ENCODE data around the gene KY. TPM values are rescaled to one million over a fixed set of nuclear protein-coding genes. Genes with fewer than 3 reads are reported as not detected.

The KY gene
- total RNA-seq, 4 donors from 2014 or later = 0.64 to 4.8 (median 3.2) TPM

DNA sequence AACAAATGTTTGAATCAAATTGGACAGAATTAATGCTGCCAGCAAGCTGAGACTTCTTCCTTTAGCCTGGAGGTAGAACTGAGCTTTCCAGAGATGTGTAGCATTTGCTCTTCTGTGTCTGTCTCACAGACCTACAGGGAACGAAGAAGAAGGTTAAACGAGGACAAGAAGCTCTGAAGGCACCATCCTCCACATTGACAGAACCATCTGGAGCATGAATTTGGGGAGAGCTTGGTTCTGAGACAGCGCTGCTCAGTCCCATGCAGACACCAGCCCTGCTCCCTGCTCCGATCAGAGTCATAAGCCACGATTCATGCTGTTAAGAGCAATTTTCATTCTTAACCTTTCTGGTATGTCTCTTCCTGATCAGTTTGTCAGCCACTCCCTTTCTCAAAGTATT, 7.7 kb upstream of the KY start:
- peaks cover 0 to 4% (median 0%) of the 10 kb centered on the region in 3 donors for H3K4me1 ChIP-seq
- H3K9me3 ChIP-seq = no peaks in the 10 kb centered on the region
- H3K36me3 ChIP-seq = no peaks in the 10 kb centered on the region
- no peak overlapping the region for H3K4me3 ChIP-seq
- TF ChIP-seq POLR2AphosphoS5 (IDR thresholded peaks at IDR 0.05) = no peak
- TF ChIP-seq CTCF (IDR thresholded peaks at IDR 0.05) = no peak
- TF ChIP-seq EP300 (IDR thresholded peaks at IDR 0.05) = no peak
- ATAC-seq = no peak
- no peak overlapping the region for H3K27ac ChIP-seq
- 61 to 88% methylated on average over 3 to 5 of the region's 5 CpGs for WGBS, 2 donors (ENCODE audit: low coverage in 1 of 2)
- no peaks in the 10 kb centered on the region for H3K27me3 ChIP-seq

GRCh38 chr3:134656211-134656800, 5.5 kb upstream of the KY start:
- Histone ChIP-seq H3K27ac (no peak overlapping the region), H3K36me3 (no peaks in the 10 kb centered on the region), H3K4me3 (no peak overlapping the region), H3K4me1 (peaks cover 0 to 18% (median 4%) of the 10 kb centered on the region in 3 donors), H3K27me3 (no peaks in the 10 kb centered on the region), H3K9me3 (no peaks in the 10 kb centered on the region)
- ATAC-seq = no peak
- WGBS, 2 donors (ENCODE audit: low coverage in 1 of 2) = 78 to 94% methylated on average over 3 to 7 of the region's 7 CpGs
- no peak for TF ChIP-seq CTCF (IDR thresholded peaks at IDR 0.05)
- no peak for TF ChIP-seq POLR2AphosphoS5 (IDR thresholded peaks at IDR 0.05)
- TF ChIP-seq EP300 (IDR thresholded peaks at IDR 0.05) = no peak
- no peak for TF ChIP-seq POLR2A (IDR thresholded peaks at IDR 0.05)

DNA sequence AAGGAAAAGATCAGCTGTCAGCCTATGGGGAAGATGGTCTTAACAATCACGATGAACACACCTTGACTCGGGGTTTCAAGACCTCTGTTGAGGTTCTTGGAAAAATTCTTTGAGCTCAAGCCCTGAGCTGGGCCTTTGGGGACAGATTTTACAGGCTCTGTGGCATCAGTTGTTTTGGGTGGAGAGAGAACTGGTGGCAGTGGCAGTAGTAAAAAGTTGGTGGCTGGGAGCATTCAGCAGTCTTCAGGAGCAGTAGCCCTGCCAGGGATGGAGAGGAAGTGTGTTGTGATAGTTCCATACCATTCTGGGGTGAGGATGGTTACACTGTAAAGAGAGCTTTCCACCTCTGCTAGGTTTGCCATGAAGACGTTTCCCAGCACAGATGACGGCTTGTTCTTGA, 4.9 kb upstream of the KY start:
- H3K4me3 ChIP-seq = no peak overlapping the region
- no peaks in the 10 kb centered on the region for H3K36me3 ChIP-seq
- H3K27me3 ChIP-seq = peaks cover 4% of the 10 kb centered on the region
- H3K27ac ChIP-seq = no peak overlapping the region
- H3K9me3 ChIP-seq = no peaks in the 10 kb centered on the region
- 70 to 78% methylated on average over 2 to 4 of the region's 4 CpGs for WGBS, 2 donors (ENCODE audit: low coverage in 1 of 2)
- no peak for ATAC-seq
- peaks cover 0 to 24% (median 4%) of the 10 kb centered on the region in 3 donors for H3K4me1 ChIP-seq
- no peak for TF ChIP-seq POLR2AphosphoS5 (IDR thresholded peaks at IDR 0.05)
- TF ChIP-seq CTCF (IDR thresholded peaks at IDR 0.05) = no peak

DNA sequence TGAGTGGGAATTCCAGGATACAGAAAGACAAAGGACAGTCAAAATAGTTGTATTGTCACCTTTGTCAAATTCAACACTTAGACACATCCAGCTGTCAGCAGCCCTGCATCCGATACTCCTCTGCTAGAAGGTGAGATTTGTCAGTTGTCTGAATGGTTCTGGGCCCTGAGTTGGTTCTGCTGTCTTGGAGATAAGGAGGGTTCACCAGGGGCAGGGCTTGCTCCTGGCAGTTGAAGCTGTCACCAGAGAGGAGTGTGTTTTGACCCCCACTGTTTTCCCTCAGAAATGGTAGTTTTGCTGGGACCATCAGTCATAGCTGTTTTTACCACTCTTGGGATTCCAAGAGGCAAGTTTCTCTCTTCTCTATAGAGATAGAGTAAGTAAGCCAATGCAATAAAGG, 3.2 kb upstream of the KY start:
- peaks cover 7% of the 10 kb centered on the region for H3K27me3 ChIP-seq
- no peaks in the 10 kb centered on the region for H3K36me3 ChIP-seq
- no peak for ATAC-seq
- peaks cover 0 to 41% (median 4%) of the 10 kb centered on the region in 3 donors for H3K4me1 ChIP-seq
- 89 to 100% methylated on average over 1 of the region's 1 CpG for WGBS, 2 donors (ENCODE audit: low coverage in 1 of 2)
- no peak for TF ChIP-seq CTCF (IDR thresholded peaks at IDR 0.05)
- TF ChIP-seq POLR2AphosphoS5 (IDR thresholded peaks at IDR 0.05) = no peak
- no peak for TF ChIP-seq POLR2A (IDR thresholded peaks at IDR 0.05)
- TF ChIP-seq EP300 (IDR thresholded peaks at IDR 0.05) = no peak
- no peaks in the 10 kb centered on the region for H3K9me3 ChIP-seq
- no peak overlapping the region for H3K27ac ChIP-seq
- H3K4me3 ChIP-seq = no peak overlapping the region

- H3K36me3 ChIP-seq = peaks cover 0 to under 1% of the 10 kb centered on the region in 2 donors
- 91% methylated on average over 4 of the region's 7 CpGs; no CpG with 5 or more reads in 1 of the 2 donors for WGBS, 2 donors (ENCODE audit: low coverage in 1 of 2)
- peak overlapping the region in 1 of 4 donors; percentile 85 for H3K27ac ChIP-seq
- H3K9me3 ChIP-seq = no peaks in the 10 kb centered on the region
- peaks cover 7% of the 10 kb centered on the region for H3K27me3 ChIP-seq
- peaks cover 0 to 42% (median 4%) of the 10 kb centered on the region in 3 donors for H3K4me1 ChIP-seq
- no peak overlapping the region for H3K4me3 ChIP-seq
- TF ChIP-seq POLR2A (IDR thresholded peaks at IDR 0.05) (no peak), POLR2AphosphoS5 (IDR thresholded peaks at IDR 0.05) (no peak)
- ATAC-seq = no peak
Observed at GRCh38 chr3:134652886-134653630, 2.2 kb upstream of the KY start.
